ENCODE data around the gene CCDC102B.

CCDC102B gene

DNA sequence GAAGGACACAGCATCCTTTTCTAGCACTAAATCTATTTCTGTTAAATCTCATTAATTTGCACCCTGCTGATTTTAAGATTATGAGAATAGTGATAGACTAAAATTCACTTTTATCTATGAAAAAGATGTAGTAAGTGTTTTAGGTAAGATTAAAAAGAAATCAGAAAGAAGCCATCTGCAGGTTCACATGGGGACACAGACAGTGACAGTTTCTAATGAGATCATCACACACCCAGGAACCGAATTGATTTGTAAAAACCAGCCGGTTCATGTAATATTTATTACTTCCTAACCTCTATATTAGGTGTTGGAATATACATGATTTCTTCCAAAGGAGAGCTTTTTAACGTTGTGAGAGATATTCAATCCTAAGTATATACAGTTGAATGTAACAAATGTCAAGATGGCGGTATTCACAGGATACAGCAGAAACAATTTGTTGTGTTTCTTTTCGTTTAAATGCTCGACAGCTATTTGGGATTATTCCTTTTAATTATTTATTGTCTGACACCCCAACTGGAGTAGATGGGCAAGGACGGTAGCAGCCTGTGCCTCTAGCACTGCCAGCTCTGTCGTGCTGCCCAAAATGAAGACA is 223.4 kb downstream of the CCDC102B start:
- DNase-seq, result peak; percentile 16
- Histone ChIP-seq H2BK5ac (ENCODE audit: low read length) (no peak overlapping the region), H3K4me1 (ENCODE audit: control insufficient read depth, low read depth, low read length) (no peaks in the 10 kb centered on the region), H2BK15ac (replicated peaks; ENCODE audit: low read depth) (no peak overlapping the region), H2AK5ac (ENCODE audit: low read length) (no peak overlapping the region), H4K5ac (ENCODE audit: low read length) (no peak overlapping the region), H3K27ac (ENCODE audit: low read depth, low read length) (no peak overlapping the region), H4K8ac (ENCODE audit: low read depth, low read length) (no peak overlapping the region), H3K4me3 (ENCODE audit: low read length) (no peak overlapping the region), H3K27me3 (ENCODE audit: insufficient read depth, low read length, poor library complexity) (no peaks in the 10 kb centered on the region), H2BK120ac (ENCODE audit: low read depth, low read length) (no peak overlapping the region), H3K18ac (ENCODE audit: low read length) (no peak overlapping the region), H3K4me2 (ENCODE audit: low read length) (no peak overlapping the region), H3K4ac (ENCODE audit: low read depth, low read length) (no peak overlapping the region), H3K56ac (ENCODE audit: low read length) (no peak overlapping the region), H3K36me3 (ENCODE audit: control insufficient read depth, insufficient read depth, low read length) (no peaks in the 10 kb centered on the region), H3K79me1 (ENCODE audit: low read length) (no peaks in the 10 kb centered on the region), H3K23ac (ENCODE audit: low read length) (no peak overlapping the region), H3K79me2 (ENCODE audit: control insufficient read depth, insufficient read depth, low read length) (no peaks in the 10 kb centered on the region), H3K9ac (ENCODE audit: low read length) (no peak overlapping the region)
- WGBS (ENCODE audit: extremely low coverage, insufficient coverage, low lambda C conversion rate), result no CpG with 5 or more reads among the region's 8 CpGs

- Histone ChIP-seq H3K9ac (ENCODE audit: low read length) (no peak overlapping the region), H2BK120ac (ENCODE audit: low read depth, low read length) (no peak overlapping the region), H4K8ac (ENCODE audit: low read depth, low read length) (no peak overlapping the region)
Measured at GRCh38 chr18:69022426-69022825, 224.5 kb downstream of the CCDC102B start.

GRCh38 chr18:69031571-69031970 is 233.7 kb downstream of the CCDC102B start:
- no peak for DNase-seq
- H3K4ac ChIP-seq (ENCODE audit: low read depth, low read length), result no peak overlapping the region

More at GRCh38 chr18:69022426-69022825, 224.5 kb downstream of the CCDC102B start:
- DNase-seq, result no peak
- H3K23ac ChIP-seq (ENCODE audit: low read length), result no peak overlapping the region
- H3K4ac ChIP-seq (ENCODE audit: low read depth, low read length), result no peak overlapping the region
- no peaks in the 10 kb centered on the region for H3K79me2 ChIP-seq (ENCODE audit: control insufficient read depth, insufficient read depth, low read length)
- H3K79me1 ChIP-seq (ENCODE audit: low read length), result no peaks in the 10 kb centered on the region
- H2AK5ac ChIP-seq (ENCODE audit: low read length), result no peak overlapping the region
- no peak overlapping the region for H2BK5ac ChIP-seq (ENCODE audit: low read length)
- WGBS (ENCODE audit: extremely low coverage, insufficient coverage, low lambda C conversion rate), result no CpG with 5 or more reads among the region's 1 CpG
- no peaks in the 10 kb centered on the region for H3K27me3 ChIP-seq (ENCODE audit: insufficient read depth, low read length, poor library complexity)
- no peaks in the 10 kb centered on the region for H3K36me3 ChIP-seq (ENCODE audit: control insufficient read depth, insufficient read depth, low read length)
- H3K4me3 ChIP-seq (ENCODE audit: low read length), result no peak overlapping the region
- no peak overlapping the region for H2BK15ac ChIP-seq (replicated peaks; ENCODE audit: low read depth)
- H3K56ac ChIP-seq (ENCODE audit: low read length), result no peak overlapping the region
- H3K18ac ChIP-seq (ENCODE audit: low read length), result no peak overlapping the region
- no peak overlapping the region for H3K27ac ChIP-seq (ENCODE audit: low read depth, low read length)
- H3K4me1 ChIP-seq (ENCODE audit: control insufficient read depth, low read depth, low read length), result no peaks in the 10 kb centered on the region
- no peak overlapping the region for H3K4me2 ChIP-seq (ENCODE audit: low read length)
- no peak overlapping the region for H4K5ac ChIP-seq (ENCODE audit: low read length)

DNA sequence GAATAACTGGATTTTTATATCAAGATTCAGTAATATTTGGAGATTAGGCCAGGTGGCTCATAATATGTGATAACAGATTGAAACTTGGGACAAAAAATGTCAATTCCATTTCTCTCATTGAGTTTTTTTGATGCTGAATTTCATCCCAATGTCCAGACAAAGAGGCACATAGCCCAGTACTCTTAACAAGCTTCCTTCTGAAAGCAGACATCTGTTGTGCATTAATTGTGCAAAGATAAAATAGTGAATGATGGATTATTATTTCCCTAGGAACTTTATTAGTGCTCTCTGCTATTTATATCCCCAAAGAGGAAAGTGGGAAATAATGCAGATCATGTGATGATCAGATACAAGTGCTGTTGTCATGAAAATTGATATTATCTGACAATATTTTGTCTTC is 234.1 kb downstream of the CCDC102B start:
- Histone ChIP-seq H2AK5ac (ENCODE audit: low read length) (no peak overlapping the region), H3K36me3 (ENCODE audit: control insufficient read depth, insufficient read depth, low read length) (no peaks in the 10 kb centered on the region), H3K27ac (ENCODE audit: low read depth, low read length) (no peak overlapping the region), H3K79me2 (ENCODE audit: control insufficient read depth, insufficient read depth, low read length) (no peaks in the 10 kb centered on the region), H2BK120ac (ENCODE audit: low read depth, low read length) (no peak overlapping the region), H3K9ac (ENCODE audit: low read length) (no peak overlapping the region), H4K8ac (ENCODE audit: low read depth, low read length) (no peak overlapping the region), H3K4ac (ENCODE audit: low read depth, low read length) (no peak overlapping the region), H3K4me3 (ENCODE audit: low read length) (no peak overlapping the region), H3K18ac (ENCODE audit: low read length) (no peak overlapping the region), H3K23ac (ENCODE audit: low read length) (no peak overlapping the region), H2BK15ac (replicated peaks; ENCODE audit: low read depth) (no peak overlapping the region), H3K27me3 (ENCODE audit: insufficient read depth, low read length, poor library complexity) (no peaks in the 10 kb centered on the region), H2BK5ac (ENCODE audit: low read length) (no peak overlapping the region), H3K79me1 (ENCODE audit: low read length) (no peaks in the 10 kb centered on the region), H3K56ac (ENCODE audit: low read length) (no peak overlapping the region), H4K5ac (ENCODE audit: low read length) (no peak overlapping the region), H3K4me1 (ENCODE audit: control insufficient read depth, low read depth, low read length) (no peaks in the 10 kb centered on the region), H3K4me2 (ENCODE audit: low read length) (no peak overlapping the region)
- DNase-seq, result no peak

More at GRCh38 chr18:69031571-69031970, 233.7 kb downstream of the CCDC102B start:
- no peak overlapping the region for H2BK15ac ChIP-seq (replicated peaks; ENCODE audit: low read depth)
- no peaks in the 10 kb centered on the region for H3K4me1 ChIP-seq (ENCODE audit: control insufficient read depth, low read depth, low read length)
- H3K4me3 ChIP-seq (ENCODE audit: low read length), result no peak overlapping the region
- no peaks in the 10 kb centered on the region for H3K79me2 ChIP-seq (ENCODE audit: control insufficient read depth, insufficient read depth, low read length)
- no peak overlapping the region for H3K18ac ChIP-seq (ENCODE audit: low read length)
- no peaks in the 10 kb centered on the region for H3K36me3 ChIP-seq (ENCODE audit: control insufficient read depth, insufficient read depth, low read length)
- no peak overlapping the region for H3K4me2 ChIP-seq (ENCODE audit: low read length)
- no peak overlapping the region for H2BK120ac ChIP-seq (ENCODE audit: low read depth, low read length)
- no peak overlapping the region for H4K8ac ChIP-seq (ENCODE audit: low read depth, low read length)
- H2AK5ac ChIP-seq (ENCODE audit: low read length), result no peak overlapping the region
- WGBS (ENCODE audit: extremely low coverage, insufficient coverage, low lambda C conversion rate), result no CpG with 5 or more reads among the region's 1 CpG
- H2BK5ac ChIP-seq (ENCODE audit: low read length), result no peak overlapping the region
- H3K79me1 ChIP-seq (ENCODE audit: low read length), result no peaks in the 10 kb centered on the region
- no peak overlapping the region for H3K23ac ChIP-seq (ENCODE audit: low read length)
- H4K5ac ChIP-seq (ENCODE audit: low read length), result no peak overlapping the region
- H3K27ac ChIP-seq (ENCODE audit: low read depth, low read length), result no peak overlapping the region
- H3K56ac ChIP-seq (ENCODE audit: low read length), result no peak overlapping the region
- no peak overlapping the region for H3K9ac ChIP-seq (ENCODE audit: low read length)
- no peaks in the 10 kb centered on the region for H3K27me3 ChIP-seq (ENCODE audit: insufficient read depth, low read length, poor library complexity)

DNA sequence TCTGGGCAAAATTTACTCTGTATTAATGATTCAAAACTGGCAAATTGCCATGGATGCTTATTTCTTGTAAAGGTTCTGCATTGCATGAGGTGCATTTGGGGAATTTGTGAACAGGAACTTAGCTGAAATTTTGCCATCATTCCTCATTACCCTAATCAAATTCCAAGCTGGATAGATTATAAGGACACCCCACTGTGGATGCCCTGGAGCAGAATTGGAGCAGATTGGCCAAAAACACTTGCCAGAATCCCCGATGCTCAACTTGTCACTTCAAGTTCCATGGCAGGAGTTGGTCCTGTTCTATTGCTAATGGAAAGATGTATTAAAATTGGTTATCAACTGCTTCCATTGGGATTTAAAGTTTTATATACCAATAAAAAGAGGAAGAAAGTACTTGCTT is 237.9 kb downstream of the CCDC102B start:
- H2AK5ac ChIP-seq (ENCODE audit: low read length), result no peak overlapping the region

GRCh38 chr18:69044215-69044614 is 246.3 kb downstream of the CCDC102B start:
- Histone ChIP-seq H2AK5ac (ENCODE audit: low read length) (no peak overlapping the region), H4K5ac (ENCODE audit: low read length) (no peak overlapping the region), H3K56ac (ENCODE audit: low read length) (no peak overlapping the region), H3K79me1 (ENCODE audit: low read length) (no peaks in the 10 kb centered on the region), H3K36me3 (ENCODE audit: control insufficient read depth, insufficient read depth, low read length) (no peaks in the 10 kb centered on the region), H3K18ac (ENCODE audit: low read length) (no peak overlapping the region), H2BK15ac (replicated peaks; ENCODE audit: low read depth) (no peak overlapping the region), H2BK120ac (ENCODE audit: low read depth, low read length) (no peak overlapping the region), H3K9ac (ENCODE audit: low read length) (no peak overlapping the region), H4K8ac (ENCODE audit: low read depth, low read length) (no peak overlapping the region), H3K4ac (ENCODE audit: low read depth, low read length) (no peak overlapping the region), H3K79me2 (ENCODE audit: control insufficient read depth, insufficient read depth, low read length) (no peaks in the 10 kb centered on the region), H3K4me3 (ENCODE audit: low read length) (no peak overlapping the region), H3K23ac (ENCODE audit: low read length) (no peak overlapping the region), H3K4me1 (ENCODE audit: control insufficient read depth, low read depth, low read length) (no peaks in the 10 kb centered on the region), H3K27ac (ENCODE audit: low read depth, low read length) (no peak overlapping the region), H3K4me2 (ENCODE audit: low read length) (no peak overlapping the region), H2BK5ac (ENCODE audit: low read length) (no peak overlapping the region), H3K27me3 (ENCODE audit: insufficient read depth, low read length, poor library complexity) (no peaks in the 10 kb centered on the region)
- no CpG with 5 or more reads among the region's 1 CpG for WGBS (ENCODE audit: extremely low coverage, insufficient coverage, low lambda C conversion rate)
- no peak for DNase-seq

More for the DNA sequence above, 237.9 kb downstream of the CCDC102B start:
- no peak overlapping the region for H4K5ac ChIP-seq (ENCODE audit: low read length)
- H3K27ac ChIP-seq (ENCODE audit: low read depth, low read length), result no peak overlapping the region
- H3K79me1 ChIP-seq (ENCODE audit: low read length), result no peaks in the 10 kb centered on the region
- no peak overlapping the region for H2BK15ac ChIP-seq (replicated peaks; ENCODE audit: low read depth)
- no peak overlapping the region for H2BK120ac ChIP-seq (ENCODE audit: low read depth, low read length)
- DNase-seq, result peak; percentile 6
- no peaks in the 10 kb centered on the region for H3K4me1 ChIP-seq (ENCODE audit: control insufficient read depth, low read depth, low read length)
- no peaks in the 10 kb centered on the region for H3K36me3 ChIP-seq (ENCODE audit: control insufficient read depth, insufficient read depth, low read length)
- no peak overlapping the region for H3K9ac ChIP-seq (ENCODE audit: low read length)
- no peak overlapping the region for H3K4me3 ChIP-seq (ENCODE audit: low read length)
- H3K27me3 ChIP-seq (ENCODE audit: insufficient read depth, low read length, poor library complexity), result no peaks in the 10 kb centered on the region
- no peak overlapping the region for H4K8ac ChIP-seq (ENCODE audit: low read depth, low read length)
- H3K79me2 ChIP-seq (ENCODE audit: control insufficient read depth, insufficient read depth, low read length), result no peaks in the 10 kb centered on the region
- H3K4ac ChIP-seq (ENCODE audit: low read depth, low read length), result no peak overlapping the region
- no CpG with 5 or more reads among the region's 1 CpG for WGBS (ENCODE audit: extremely low coverage, insufficient coverage, low lambda C conversion rate)
- H2BK5ac ChIP-seq (ENCODE audit: low read length), result no peak overlapping the region
- H3K18ac ChIP-seq (ENCODE audit: low read length), result no peak overlapping the region
- H3K23ac ChIP-seq (ENCODE audit: low read length), result no peak overlapping the region
- H3K4me2 ChIP-seq (ENCODE audit: low read length), result no peak overlapping the region
- no peak overlapping the region for H3K56ac ChIP-seq (ENCODE audit: low read length)

Data from mesendoderm (in vitro differentiated cells).